DND-41 (cell line): Measurements from ENCODE around the gene FAM20C.

Experiments
- ATAC-seq: fragments of 200-7000 bp; cut with Tn5 transposase; 3 replicates; pipeline ENCODE4 v1.9.1; 2021; ENCODE audit warnings: low read depth; ENCODE audit not compliant: insufficient read depth
- DNase-seq: peaks from one replicate; pipeline ENCODE4 v3.0.0-alpha.2; 2020
- H2AFZ ChIP-seq: 2 replicates; pipeline ENCODE4 v1.6.0; 2012; ENCODE audit warnings: low read depth, low read length
- H3K27ac ChIP-seq: 2 replicates; pipeline ENCODE4 v1.5.1; 2012; ENCODE audit warnings: low read length, inconsistent platforms
- H3K27me3 ChIP-seq: fragments of 200-600 bp; sonication (generic); 2 replicates; pipeline ENCODE4 v1.6.0; 2012; ENCODE audit warnings: low read length, mild to moderate bottlenecking, inconsistent platforms; ENCODE audit not compliant: insufficient read depth, poor library complexity
- H3K36me3 ChIP-seq: 2 replicates; pipeline ENCODE4 v1.5.1; 2012; ENCODE audit warnings: low read length, inconsistent platforms; ENCODE audit not compliant: insufficient read depth
- H3K4me1 ChIP-seq: 2 replicates; pipeline ENCODE4 v1.5.1; 2012; ENCODE audit warnings: mild to moderate bottlenecking, low read length; ENCODE audit not compliant: insufficient read depth
- H3K4me2 ChIP-seq: 2 replicates; pipeline ENCODE4 v1.6.0; 2012; ENCODE audit warnings: mild to moderate bottlenecking, moderate library complexity, low read length, inconsistent platforms; ENCODE audit not compliant: insufficient read depth
- H3K4me3 ChIP-seq, 2 experiments: fragments of 200-600 bp in 1 of 2; shearing (Covaris generic) in 1 of 2; 2 replicates each; pipeline ENCODE4 v1.5.1; 2012 to 2016; ENCODE audit warnings: inconsistent platforms in 2 of 2, low read length in 2 of 2, mild to moderate bottlenecking in 2 of 2, low read depth in 1 of 2, moderate library complexity in 1 of 2
- H3K79me2 ChIP-seq: 2 replicates; pipeline ENCODE4 v1.6.0; 2012; ENCODE audit warnings: low read length, inconsistent platforms; ENCODE audit not compliant: insufficient read depth
- H3K9ac ChIP-seq: 2 replicates; pipeline ENCODE4 v1.6.0; 2012; ENCODE audit warnings: low read depth, mild to moderate bottlenecking, inconsistent platforms, low read length, moderate library complexity
- H3K9me3 ChIP-seq: 2 replicates; pipeline ENCODE4 v1.5.1; 2012; ENCODE audit warnings: low read length, moderate library complexity, mild to moderate bottlenecking, inconsistent platforms; ENCODE audit not compliant: insufficient read depth, severe bottlenecking
- H4K20me1 ChIP-seq: 2 replicates; pipeline ENCODE4 v1.6.0; 2012; ENCODE audit warnings: low read length; ENCODE audit not compliant: insufficient read depth
- CTCF ChIP-seq: IDR thresholded peaks from 2 replicates; pipeline ENCODE4 v1.5.1; 2012; ENCODE audit warnings: borderline replicate concordance, low read length, moderate library complexity, mild to moderate bottlenecking; ENCODE audit not compliant: poor library complexity, severe bottlenecking; ENCODE audit errors: extremely low read depth
- EZH2 ChIP-seq: IDR thresholded peaks from 3 replicates; pipeline ENCODE4 v1.6.1; 2012; ENCODE audit warnings: borderline replicate concordance, low read depth, mild to moderate bottlenecking, moderate library complexity, low read length, inconsistent platforms; ENCODE audit not compliant: severe bottlenecking

Gene FAM20C

GRCh38 chr7:186516-187113, 5.8 kb upstream of the FAM20C start:
- no peaks in the 10 kb centered on the region for H3K36me3 ChIP-seq
- H3K4me3 ChIP-seq, result no peak overlapping the region
- no peak overlapping the region for H3K9ac ChIP-seq
- no peak for DNase-seq
- H3K79me2 ChIP-seq, result no peaks in the 10 kb centered on the region
- no peaks in the 10 kb centered on the region for H4K20me1 ChIP-seq
- H3K4me1 ChIP-seq, result no peaks in the 10 kb centered on the region
- no peaks in the 10 kb centered on the region for H3K9me3 ChIP-seq
- H3K27me3 ChIP-seq, result peaks cover 3% of the 10 kb centered on the region
- H3K27ac ChIP-seq, result no peak overlapping the region
- ATAC-seq, result no peak
- H2AFZ ChIP-seq, result no peak overlapping the region
- no peak overlapping the region for H3K4me2 ChIP-seq
- no peak for TF ChIP-seq EZH2
- TF ChIP-seq CTCF, result no peak

GRCh38 chr7:187227-187927, 5.0 kb upstream of the FAM20C start:
- Histone ChIP-seq H2AFZ (no peak overlapping the region), H3K4me2 (no peak overlapping the region), H3K9ac (no peak overlapping the region), H3K4me1 (no peaks in the 10 kb centered on the region), H3K9me3 (no peaks in the 10 kb centered on the region), H3K27me3 (peaks cover 4% of the 10 kb centered on the region), H3K4me3 (no peak overlapping the region), H3K79me2 (no peaks in the 10 kb centered on the region), H3K27ac (no peak overlapping the region), H3K36me3 (no peaks in the 10 kb centered on the region), H4K20me1 (no peaks in the 10 kb centered on the region)
- TF ChIP-seq EZH2 (no peak), CTCF (no peak)
- DNase-seq, result no peak
- ATAC-seq, result no peak

- Histone ChIP-seq H2AFZ (no peak overlapping the region), H3K4me1 (no peaks in the 10 kb centered on the region), H3K27ac (no peak overlapping the region), H3K9ac (no peak overlapping the region), H3K4me3 (no peak overlapping the region), H3K4me2 (no peak overlapping the region), H3K79me2 (no peaks in the 10 kb centered on the region), H3K36me3 (no peaks in the 10 kb centered on the region), H3K27me3 (peaks cover 4% of the 10 kb centered on the region), H4K20me1 (no peaks in the 10 kb centered on the region), H3K9me3 (no peaks in the 10 kb centered on the region)
- no peak for TF ChIP-seq CTCF
- TF ChIP-seq EZH2, result no peak
- ATAC-seq, result no peak
- no peak for DNase-seq
These were observed 4.2 kb upstream of the FAM20C start for GRCh38 chr7:188174-188573.
